HG02943 (cell line): ENCODE measurements around the gene LSS.
"Not testable (repeated sequence)": the region's sequence is repeated elsewhere in the genome, so short reads cannot be mapped to it uniquely, and the experiment has no call there.

Experiments used
- ATAC-seq: cut with Tn5 transposase; IDR thresholded peaks from one replicate; pipeline ENCODE4 v1.9.1; 2021; ENCODE audit warnings: mild to moderate bottlenecking, low read depth, moderate library complexity; ENCODE audit not compliant: unreplicated experiment

The LSS gene

DNA sequence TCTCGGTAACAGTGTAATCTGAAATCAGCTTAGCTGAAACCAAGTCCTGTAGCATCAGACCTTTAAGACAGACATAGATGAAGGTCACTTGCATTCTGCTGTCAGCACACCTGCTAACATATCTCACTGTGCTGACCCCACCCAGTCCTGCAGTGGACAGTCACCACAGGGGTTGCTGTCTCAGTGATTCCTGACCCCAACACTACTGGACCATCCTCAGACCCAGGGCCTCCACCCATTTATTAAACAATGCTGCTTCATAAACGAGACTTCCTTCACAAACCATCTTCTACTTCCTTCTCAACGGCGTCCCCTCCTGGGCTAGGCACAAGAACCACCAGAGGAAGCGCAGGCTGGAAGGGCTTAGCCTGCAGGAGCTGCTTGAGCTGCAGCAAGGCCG is 17.8 kb upstream of the LSS start:
- no peak for ATAC-seq

- no peak for ATAC-seq
These were observed 16.8 kb upstream of the LSS start for GRCh38 chr21:46245213-46245915.

- ATAC-seq, result no peak
These were observed 16.0 kb upstream of the LSS start for GRCh38 chr21:46244602-46245001.

- ATAC-seq, result no peak
These were observed 15.4 kb upstream of the LSS start for GRCh38 chr21:46243960-46244361.

DNA sequence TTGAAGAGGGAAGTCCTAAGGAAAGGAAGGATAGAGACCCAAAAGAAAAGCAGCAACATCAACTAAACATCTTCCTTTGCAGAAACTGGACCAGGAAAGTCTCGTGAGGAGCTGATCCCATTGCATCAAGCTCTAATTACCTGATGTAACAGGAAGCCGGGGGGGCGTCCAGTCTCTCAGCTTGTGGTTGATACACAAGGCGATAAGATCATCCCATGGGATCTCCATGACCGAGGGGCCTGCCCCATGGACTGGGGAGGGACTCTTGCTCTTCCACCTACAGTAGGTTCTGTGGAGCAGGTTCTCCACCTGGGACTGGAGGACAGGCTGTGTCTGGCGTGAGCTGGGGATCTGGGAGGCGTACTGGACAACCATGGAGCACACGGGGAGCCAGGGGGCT is 14.8 kb upstream of the LSS start:
- ATAC-seq, result no peak

GRCh38 chr21:46241577-46241976 is 13.0 kb upstream of the LSS start:
- not testable (repeated sequence) for ATAC-seq

DNA sequence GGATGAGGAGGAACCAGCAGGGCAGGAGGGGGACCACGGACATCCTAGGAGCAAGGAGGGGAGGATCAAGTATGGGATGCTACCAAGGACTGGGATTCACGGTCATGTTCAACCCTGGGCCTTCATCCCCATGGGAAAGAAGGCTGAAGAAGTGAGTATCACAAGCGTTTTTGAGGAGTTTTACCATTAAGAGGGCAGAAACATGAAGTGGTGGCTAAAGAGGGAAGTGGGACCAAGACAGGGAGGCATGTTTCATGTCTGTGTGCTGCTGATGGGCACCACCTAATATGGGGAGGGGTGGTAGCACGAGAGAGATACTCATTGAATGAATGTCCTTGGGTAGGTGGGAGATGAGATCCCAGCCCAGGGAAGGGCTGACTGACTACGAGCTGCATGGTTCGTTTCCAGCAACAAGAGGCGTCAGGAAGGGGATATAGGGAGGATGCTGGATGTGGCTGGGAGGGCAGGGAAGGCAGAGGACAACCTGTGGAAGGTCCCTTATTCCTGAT is 11.3 kb upstream of the LSS start:
- ATAC-seq, result no peak

DNA sequence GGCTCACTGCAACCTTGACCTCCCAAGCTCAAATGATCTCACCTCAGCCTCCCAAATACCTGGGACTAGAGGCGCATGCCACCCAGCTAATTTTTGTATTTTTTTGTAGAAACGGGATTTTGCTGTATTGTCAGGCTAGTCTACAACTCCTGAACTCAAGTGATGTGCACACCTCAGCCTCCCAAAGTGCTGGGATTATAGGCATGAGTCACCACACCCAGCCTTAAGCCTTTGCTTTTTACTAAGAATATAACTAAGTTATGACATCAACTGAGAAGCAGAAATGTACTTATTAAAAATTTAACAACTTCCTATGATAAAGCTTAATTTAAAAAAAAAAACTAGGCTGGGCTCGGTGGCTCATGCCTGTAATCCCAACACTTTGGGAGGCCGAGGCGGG is 8.9 kb upstream of the LSS start:
- no peak for ATAC-seq

DNA sequence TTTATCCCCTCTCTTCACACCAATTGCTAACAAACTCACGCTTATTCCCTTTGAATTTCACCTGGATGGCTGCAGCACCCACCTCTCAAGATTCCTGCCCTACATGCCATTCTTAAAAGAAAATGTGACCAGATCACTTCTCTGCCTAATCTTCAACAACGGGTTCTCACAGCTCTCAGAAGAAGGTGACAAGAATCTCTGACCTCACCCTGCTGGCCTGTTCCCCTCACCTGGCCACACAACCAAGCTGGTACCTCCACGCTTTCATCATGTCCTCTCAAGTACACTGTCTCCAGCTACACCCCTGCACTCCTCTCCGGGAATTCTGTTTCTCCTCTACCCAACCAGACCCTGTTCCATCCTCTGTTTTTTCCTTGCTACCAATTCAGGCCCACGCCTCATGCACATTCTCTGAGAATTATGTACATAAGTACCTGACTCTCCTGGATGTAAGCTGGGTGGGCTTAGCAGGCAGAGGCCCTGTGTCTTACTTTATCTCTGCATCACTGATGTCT is 5.9 kb upstream of the LSS start:
- no peak for ATAC-seq

GRCh38 chr21:46229923-46230260 is 1.3 kb upstream of the LSS start:
- no peak for ATAC-seq

DNA sequence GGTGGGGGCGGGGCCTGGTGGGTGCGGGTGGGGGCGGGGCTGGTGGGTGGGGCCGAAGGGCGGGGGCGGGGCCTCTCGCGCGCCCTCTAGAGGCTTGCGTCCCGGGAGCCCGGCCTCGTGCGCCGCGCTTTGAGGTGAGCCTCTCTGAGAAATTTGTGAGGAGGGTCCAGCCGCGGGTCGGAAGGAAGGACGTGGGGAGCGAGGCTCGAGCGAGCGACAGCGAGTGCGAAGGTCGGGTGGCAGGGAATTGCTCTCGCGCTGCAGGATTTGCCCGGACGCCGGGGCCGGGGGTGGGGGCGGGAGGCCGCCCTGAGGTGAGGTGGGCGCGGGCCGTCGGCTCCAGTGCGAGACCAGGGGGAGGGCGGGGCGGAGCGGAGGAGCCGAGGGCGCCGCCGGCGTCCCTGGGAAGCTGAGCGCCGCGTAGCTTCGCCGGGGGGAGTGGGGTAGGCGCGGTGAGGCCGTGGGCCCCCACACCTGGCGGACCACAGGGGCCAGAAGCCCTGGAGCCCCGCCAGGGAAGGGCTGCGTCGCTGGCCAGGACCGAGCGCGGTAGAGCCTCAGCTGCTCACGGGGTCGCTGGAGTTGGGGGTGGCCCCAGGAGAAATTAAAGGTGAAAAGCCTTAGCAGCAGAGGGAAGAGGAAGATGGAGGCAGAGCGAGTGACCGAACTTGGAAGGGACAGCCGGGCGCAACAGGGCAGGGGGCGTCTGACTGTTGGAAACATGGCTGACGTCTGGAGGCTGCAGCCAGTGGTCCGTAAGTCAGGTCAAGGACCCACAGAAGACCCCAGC is 754 bp upstream of the LSS start:
- ATAC-seq, result peak; percentile 33

- no peak for ATAC-seq
These were observed 696 bp downstream of the LSS start for GRCh38 chr21:46227811-46228344.

DNA sequence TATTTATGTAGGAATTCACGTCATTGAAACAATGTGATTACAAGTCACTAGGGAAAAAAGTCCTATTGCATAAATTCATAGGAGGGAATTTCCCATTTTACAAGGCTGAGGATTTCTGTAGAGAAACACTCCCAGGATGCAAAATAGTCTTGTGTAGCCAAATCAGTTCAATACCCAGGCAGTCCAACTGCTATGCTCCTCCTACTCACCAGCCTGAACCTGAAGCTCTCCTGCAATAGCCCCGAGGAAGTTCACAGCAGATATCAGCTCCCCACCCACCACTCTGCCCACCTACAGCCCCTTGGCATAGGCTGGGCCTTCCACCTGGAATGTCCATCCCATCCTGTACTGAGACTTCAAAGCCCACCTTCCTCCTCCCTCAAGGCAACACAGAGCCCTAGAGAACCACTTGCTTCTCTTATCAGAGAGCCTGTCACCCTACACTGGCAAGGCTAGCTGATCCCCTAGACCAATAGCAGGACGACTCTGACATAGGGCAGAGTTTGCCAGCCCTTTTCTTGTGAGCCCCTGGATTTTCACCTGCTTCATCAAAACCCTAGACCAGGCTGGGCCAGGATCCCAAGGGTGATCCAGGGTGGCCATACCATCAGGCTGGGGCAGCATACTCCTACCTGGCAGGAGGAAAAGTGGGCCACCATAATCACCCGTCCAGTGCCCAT is 1.5 kb downstream of the LSS start:
- no peak for ATAC-seq

GRCh38 chr21:46226146-46226545 is 2.4 kb downstream of the LSS start:
- ATAC-seq, result no peak

DNA sequence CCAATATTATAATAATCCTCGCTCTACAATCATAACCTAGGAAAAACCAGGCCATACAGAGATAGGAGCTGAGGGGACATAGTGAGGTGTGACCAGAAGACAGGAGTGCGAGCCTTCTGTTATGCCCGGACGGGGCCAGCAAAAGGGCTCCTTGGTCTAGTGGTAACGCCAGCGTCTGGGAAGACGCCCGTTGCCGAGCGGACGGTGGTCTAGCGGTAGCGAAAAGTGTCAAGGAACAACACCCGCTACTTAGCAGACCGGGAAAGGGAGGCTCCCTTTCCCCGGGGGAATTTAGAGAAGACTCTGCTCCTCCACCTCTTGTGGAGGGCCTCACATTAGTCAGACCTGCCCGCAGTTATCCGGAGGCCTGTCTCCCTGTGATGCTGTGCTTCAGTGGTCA is 4.9 kb downstream of the LSS start:
- not testable (repeated sequence) for ATAC-seq

DNA sequence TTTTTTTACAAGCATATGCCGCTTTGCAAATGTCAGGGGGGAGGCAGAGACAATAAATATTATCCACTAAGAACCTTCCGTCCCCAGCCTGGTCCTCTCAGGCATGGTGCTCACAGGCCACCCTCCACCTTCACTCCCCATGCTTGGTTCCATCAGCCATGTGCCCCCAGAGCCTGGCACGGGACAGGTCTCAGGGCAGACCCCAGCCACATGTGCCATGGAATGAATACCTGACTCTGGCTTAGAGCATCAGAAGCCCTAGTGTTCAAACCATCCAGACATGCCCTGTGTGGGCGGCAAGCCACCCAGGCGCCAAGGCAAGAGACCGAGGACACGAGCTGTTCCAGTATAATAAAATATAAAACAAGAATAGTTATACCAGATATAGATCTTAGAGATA is 5.4 kb downstream of the LSS start:
- ATAC-seq, result no peak

DNA sequence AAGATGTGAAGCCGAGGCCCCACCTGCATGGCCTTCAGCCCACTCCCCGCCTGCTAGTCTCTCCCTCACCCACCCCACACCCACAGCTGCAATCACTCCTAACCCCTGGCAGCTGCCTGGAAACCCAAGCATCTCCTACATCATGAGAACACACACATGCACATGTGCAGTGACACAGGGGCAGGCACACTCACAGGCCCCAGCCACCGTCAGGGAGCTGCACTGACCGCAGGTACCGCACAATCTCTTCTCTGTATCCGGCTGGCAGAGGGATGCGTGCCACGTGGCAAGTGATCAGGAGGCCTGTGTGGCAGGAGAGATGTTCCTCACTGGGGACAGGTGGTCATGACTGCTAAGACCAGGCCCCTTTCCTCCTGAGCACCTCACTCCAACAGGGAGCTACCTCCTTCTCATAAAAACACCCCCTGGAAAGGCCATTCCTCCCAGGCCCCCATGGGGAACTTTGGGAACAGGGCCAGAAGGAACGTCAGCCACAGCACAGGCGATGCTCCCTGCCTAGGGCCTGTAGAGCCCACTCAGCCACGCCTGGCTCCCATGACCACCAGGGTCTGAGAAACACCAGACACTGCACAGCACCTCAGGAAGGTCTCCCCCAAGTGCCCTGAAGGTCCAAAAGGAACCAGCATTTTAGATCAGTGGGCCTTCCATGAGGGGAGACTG is 6.0 kb downstream of the LSS start:
- ATAC-seq, result no peak

DNA sequence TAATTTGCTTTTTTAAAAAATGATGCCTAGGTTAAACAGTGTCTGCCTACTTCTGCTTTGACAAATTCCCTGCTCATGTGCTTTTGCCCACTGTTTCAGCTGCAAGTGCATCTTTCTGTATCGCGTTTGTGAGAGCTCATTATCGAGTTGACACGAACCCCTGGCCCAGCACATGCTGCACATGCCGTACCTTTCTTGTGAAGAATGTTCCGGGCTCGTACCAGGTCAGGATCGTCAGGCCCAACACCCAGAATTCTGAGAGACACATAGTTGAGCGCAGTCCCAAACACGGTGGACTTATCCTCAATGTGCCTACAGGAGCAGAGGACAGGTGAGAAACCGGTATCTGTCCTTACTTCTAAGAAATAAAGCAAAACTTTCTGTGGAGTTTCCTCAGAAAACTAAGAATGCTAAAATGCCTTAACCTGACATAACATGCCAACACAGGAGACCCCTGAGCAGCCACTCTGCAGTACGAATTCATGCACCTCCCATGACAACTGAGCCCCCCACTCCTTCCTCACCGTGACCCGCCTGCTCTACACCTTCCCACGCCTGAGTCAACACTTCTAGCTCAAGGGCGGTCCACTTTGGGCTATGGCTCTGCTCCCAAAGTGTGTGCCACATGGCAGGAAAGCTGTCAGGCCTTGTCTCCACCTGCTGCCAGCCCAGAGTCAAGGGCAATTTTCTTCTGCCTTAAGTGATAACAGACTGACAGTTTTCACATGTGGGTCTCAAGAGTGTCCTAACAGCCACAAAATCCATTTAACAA is 6.7 kb downstream of the LSS start:
- ATAC-seq, result no peak

GRCh38 chr21:46220847-46221246 is 7.7 kb downstream of the LSS start:
- ATAC-seq, result no peak
